Motor neuron (in vitro differentiated cells): Measurements from ENCODE around the gene RNF213. TPM values are rescaled to one million over a fixed set of nuclear protein-coding genes. Genes with fewer than 3 reads are reported as not detected.
"Not testable (repeated sequence)": the region's sequence is repeated elsewhere in the genome, so short reads cannot be mapped to it uniquely, and the experiment has no call there.

Source experiments
- ATAC-seq, 8 experiments: fragments of 200-7000 bp; cut with Tn5 transposase; replicated peaks in 6 of 8; 2 replicates each; pipeline ENCODE4 v1.8.0; 2021; ENCODE audit warnings: mild to moderate bottlenecking in 8 of 8, moderate library complexity in 8 of 8
- H3K27ac ChIP-seq, 2 donors: fragments of 250-450 bp; sonication (Bioruptor Pico); 2 replicates each; pipeline ENCODE4 v1.9.0; 2021; ENCODE audit warnings: antibody characterized with exemption in 2 of 2, mild to moderate bottlenecking in 2 of 2, moderate library complexity in 1 of 2
- H3K4me1 ChIP-seq, 2 donors: fragments of 250-450 bp; sonication (Bioruptor Pico); replicated peaks in 1 of 2; 2 replicates each; pipeline ENCODE4 v1.6.1; 2021; ENCODE audit warnings: antibody characterized with exemption in 2 of 2, mild to moderate bottlenecking in 2 of 2, moderate library complexity in 1 of 2
- H3K4me3 ChIP-seq, 5 donors: fragments of 250-450 bp; sonication (Bioruptor Pico); 2 replicates each; pipeline ENCODE4 v1.9.0; 2021; ENCODE audit warnings: antibody characterized with exemption in 5 of 5, mild to moderate bottlenecking in 5 of 5, moderate library complexity in 4 of 5
- WGBS, 10 experiments: fragments of 450-650 bp; shearing (Covaris generic); methylation state at CpG; one replicate each; pipeline ENCODE4 v1.0.0; 2022; 5-methylcytosine and 5-hydroxymethylcytosine counted together
- in situ Hi-C, 9 experiments: fragments of 400-800 bp; cut with MboI; loops; one replicate each; pipeline ENCODE4 v1.15.0; 2021; ENCODE audit warnings: low sequenced_read_pairs in 9 of 9, low pct_unique_long_range_greater_than_20kb in 2 of 9; ENCODE audit not compliant: unreplicated experiment in 9 of 9
- total RNA-seq, 8 experiments: library from RNA; unstranded; fragments of 300-600 nt; gene quantifications; 2 replicates each; pipeline versions ENCODE4 v1.2.3 to v1.2.4, GENCODE V29; 2022

RNF213 gene
- total RNA-seq, 8 experiments from 2014 or later = 9.2 to 161 (median 29.6) TPM

- Histone ChIP-seq H3K4me1 (peaks cover 9 to 11% of the 10 kb centered on the region in 2 donors), H3K4me3 (no peak overlapping the region), H3K27ac (no peak overlapping the region)
- in situ Hi-C loops = no loop called here
- ATAC-seq = peak; percentile 25 to 87 (median 73)
- 40 to 100% (median 60%) methylated on average over 1 of the region's 4 CpGs; no CpG with 5 or more reads in 7 of the 10 experiments for WGBS, 10 experiments
Measured at GRCh38 chr17:80270836-80271235, 10.2 kb downstream of the RNF213 start.

DNA sequence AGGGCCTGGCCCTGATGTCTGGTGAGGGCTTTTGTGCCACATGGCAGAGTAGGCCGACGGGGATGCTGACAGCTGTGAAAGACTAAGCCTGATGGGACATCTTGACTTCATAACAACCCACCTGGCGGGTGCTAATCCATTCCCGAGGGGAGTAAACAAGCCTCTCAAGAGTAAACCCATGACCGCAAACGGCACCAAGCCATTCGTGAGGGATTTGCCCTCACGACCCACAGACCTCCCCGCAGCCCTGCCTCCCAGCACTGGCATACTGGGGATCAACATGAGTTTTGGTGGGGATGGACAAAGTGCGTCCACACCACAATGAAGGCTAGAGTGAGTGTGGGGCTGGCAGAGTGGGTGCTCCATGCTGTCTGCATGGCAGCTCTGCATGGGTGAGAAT lies 11.7 kb downstream of the RNF213 start:
- H3K27ac ChIP-seq = no peak overlapping the region
- H3K4me3 ChIP-seq = no peak overlapping the region
- 80 to 100% (median 93%) methylated on average over 3 to 8 of the region's 10 CpGs; no CpG with 5 or more reads in 2 of the 10 experiments for WGBS, 10 experiments
- ATAC-seq = no peak
- H3K4me1 ChIP-seq = peaks cover 9 to 11% of the 10 kb centered on the region in 2 donors
- in situ Hi-C loops = no loop called here

DNA sequence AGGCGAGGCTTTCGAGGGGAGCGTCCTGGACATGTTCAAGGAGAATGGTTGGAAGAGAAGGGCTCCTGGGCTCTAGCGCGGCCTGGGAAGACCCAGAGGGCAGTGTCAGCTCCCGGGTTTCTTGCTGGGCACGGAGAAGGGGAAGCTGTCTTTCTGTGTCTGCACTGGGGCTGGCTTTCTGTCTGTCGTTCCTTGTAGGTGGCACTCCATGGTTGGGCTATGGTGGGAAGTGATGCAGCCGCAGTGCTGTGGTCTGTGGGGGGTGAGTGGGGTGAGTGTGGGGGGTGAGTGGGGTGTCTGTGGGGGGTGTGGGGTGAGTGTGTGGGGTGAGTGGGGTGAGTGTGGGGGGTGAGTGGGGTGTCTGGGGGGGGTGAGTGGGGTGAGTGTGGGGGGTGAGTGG lies 13.7 kb downstream of the RNF213 start:
- ATAC-seq = no peak
- WGBS, 10 experiments = 80 to 100% (median 93%) methylated on average over 1 to 5 of the region's 9 CpGs; no CpG with 5 or more reads in 5 of the 10 experiments
- in situ Hi-C loops = no loop called here
- Histone ChIP-seq H3K4me3 (no peak overlapping the region), H3K4me1 (peaks cover 9 to 11% of the 10 kb centered on the region in 2 donors), H3K27ac (no peak overlapping the region)

DNA sequence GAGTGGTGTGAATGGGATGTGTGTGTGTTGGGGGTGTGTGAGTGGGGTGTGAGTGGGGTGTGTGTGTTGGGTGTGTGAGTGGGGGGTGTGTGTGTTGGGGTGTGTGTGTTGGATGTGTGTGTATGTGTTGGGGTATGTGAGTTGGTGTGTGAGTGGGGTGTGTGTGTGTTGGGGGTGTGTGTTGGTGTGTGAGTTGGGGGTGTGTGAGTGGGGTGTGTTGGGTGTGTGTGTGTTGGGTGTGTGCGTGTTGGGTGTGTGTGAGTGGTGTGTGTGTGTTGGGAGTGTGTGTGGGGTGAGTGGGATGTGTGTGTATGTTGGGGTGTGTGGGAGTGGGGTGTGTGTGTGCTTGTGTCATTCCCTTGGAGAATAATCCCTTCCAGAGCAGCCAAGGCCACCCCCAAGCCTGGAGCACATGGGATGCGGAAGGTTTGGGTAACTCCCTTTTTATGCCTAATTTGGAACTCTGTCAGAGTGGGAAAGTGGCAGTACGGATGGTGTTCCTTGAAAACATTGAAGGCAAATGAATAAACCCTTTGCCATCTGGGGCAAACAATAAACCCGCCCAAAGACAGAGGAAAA lies 14.3 kb downstream of the RNF213 start:
- 0 to 100% (median 60%) methylated on average over 1 to 3 of the region's 4 CpGs; no CpG with 5 or more reads in 2 of the 10 experiments for WGBS, 10 experiments
- peak in 3 of 8 experiments; percentile 6 to 51 (median 19) for ATAC-seq
- Histone ChIP-seq H3K27ac (no peak overlapping the region), H3K4me3 (no peak overlapping the region), H3K4me1 (peaks cover 5 to 8% of the 10 kb centered on the region in 2 donors)
- in situ Hi-C loops = no loop called here

- in situ Hi-C loops, H3K4me3 ChIP-seq, ATAC-seq, H3K4me1 ChIP-seq, H3K27ac ChIP-seq: not testable (repeated sequence)
- WGBS, 10 experiments = 81 to 100% (median 100%) methylated on average over 1 to 7 of the region's 8 CpGs
Measured at GRCh38 chr17:80275857-80276256, 15.2 kb downstream of the RNF213 start.

DNA sequence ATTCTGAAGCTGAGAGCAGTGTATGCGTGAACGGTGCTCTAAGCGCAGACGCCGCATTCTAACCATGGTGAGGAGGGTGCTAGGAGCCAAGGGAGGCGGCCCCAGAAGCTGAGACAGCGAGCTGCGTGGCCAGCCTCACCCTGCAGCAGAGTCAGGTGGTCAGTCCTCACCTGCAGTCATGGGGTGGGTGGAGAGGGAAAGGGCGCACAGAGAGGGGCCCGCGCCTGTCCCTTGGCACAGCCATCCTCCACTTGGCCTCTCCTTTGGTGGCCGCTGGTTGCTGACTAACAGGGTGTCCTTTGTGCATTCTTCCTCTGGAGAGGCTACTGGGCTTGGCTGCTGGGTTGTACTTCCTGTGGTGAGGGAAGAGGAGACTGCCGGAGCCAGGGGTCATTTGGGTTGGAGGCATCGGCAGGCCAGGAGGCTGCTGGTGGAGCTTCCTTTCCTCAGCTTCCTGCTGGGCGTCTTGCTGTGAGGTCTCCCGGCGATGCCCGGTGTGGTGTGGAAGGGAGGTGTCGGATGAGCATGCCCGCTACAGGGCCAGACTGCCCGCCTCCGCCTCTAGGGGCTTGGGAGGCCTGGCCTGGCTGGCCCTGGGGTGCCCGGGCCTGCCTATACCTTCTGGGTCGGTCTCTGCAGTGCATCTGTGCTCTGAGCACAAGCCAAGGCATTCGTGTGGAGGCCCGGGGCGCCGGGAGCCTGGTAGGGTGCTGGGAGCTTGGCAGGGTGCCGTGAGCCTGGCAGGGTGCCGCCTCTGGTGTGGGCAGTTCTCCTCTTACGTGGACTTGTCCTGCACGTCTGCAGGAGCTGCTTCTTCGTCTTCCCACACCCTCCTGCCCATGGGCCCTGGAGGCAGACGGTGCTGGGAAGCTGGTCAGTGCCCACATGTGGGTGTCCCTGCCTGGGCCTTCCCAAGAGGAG lies 17.4 kb downstream of the RNF213 start:
- Histone ChIP-seq H3K4me3 (no peak overlapping the region), H3K4me1 (no peaks in the 10 kb centered on the region), H3K27ac (no peak overlapping the region)
- WGBS, 10 experiments = 76 to 95% (median 88%) methylated on average over 3 to 11 of the region's 34 CpGs; no CpG with 5 or more reads in 5 of the 10 experiments
- in situ Hi-C loops = no loop called here
- ATAC-seq = no peak

GRCh38 chr17:80279895-80280294 lies 19.2 kb downstream of the RNF213 start:
- Histone ChIP-seq H3K4me3 (no peak overlapping the region), H3K27ac (no peak overlapping the region), H3K4me1 (no peaks in the 10 kb centered on the region)
- peak in 6 of 8 experiments; percentile 22 to 98 (median 84) for ATAC-seq
- in situ Hi-C loops = no loop called here
- WGBS, 10 experiments = 8 to 100% (median 47%) methylated on average over 1 to 4 of the region's 14 CpGs; no CpG with 5 or more reads in 4 of the 10 experiments

- Histone ChIP-seq H3K4me1 (no peaks in the 10 kb centered on the region), H3K4me3 (no peak overlapping the region), H3K27ac (no peak overlapping the region)
- 95 to 100% methylated on average over 2 to 4 of the region's 10 CpGs; no CpG with 5 or more reads in 8 of the 10 experiments for WGBS, 10 experiments
- in situ Hi-C loops = no loop called here
- no peak for ATAC-seq
Measured at GRCh38 chr17:80281516-80281915, 20.9 kb downstream of the RNF213 start.

DNA sequence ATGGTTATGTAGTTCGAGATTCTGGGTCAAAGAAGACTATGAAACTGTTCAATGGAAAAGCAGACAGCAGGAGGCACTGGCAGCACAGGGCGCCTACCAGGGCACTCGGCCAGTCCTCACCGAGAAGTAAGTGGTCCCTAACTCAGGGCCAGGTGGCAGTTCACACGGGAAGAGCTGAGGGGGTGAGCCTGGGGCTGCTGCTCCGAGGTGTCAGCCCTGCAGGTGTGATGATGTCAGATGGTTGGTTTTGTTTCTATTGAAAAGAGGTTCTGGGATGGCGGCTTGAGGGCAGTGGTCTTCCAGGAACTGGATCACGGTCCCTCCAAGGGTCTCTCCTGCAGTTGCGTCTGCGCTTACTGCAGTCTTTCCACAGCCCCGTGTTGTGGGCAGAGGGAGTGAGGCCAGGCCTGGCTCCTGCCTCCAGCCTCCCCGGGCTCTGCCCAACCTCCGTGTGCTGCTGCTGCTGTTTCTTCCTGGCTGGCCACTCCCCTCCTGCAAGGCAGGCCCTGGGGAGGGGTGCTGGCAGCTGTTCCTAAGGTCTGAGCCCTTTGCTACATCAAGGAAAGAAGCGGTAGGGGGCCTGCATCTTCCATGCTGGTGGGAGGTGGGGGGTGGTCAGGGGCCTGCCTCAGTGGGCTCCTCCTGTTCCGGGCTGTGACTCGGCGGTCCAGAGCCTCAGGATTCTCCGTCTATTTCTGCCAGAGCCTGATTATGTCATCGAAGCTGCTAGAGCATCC lies 22.6 kb downstream of the RNF213 start:
- no peak overlapping the region for H3K27ac ChIP-seq
- ATAC-seq = peak in 4 of 8 experiments; percentile 29 to 52 (median 43)
- in situ Hi-C loops = no loop called here
- H3K4me1 ChIP-seq = no peaks in the 10 kb centered on the region
- 56 to 100% (median 82%) methylated on average over 1 to 9 of the region's 19 CpGs; no CpG with 5 or more reads in 4 of the 10 experiments for WGBS, 10 experiments
- no peak overlapping the region for H3K4me3 ChIP-seq

DNA sequence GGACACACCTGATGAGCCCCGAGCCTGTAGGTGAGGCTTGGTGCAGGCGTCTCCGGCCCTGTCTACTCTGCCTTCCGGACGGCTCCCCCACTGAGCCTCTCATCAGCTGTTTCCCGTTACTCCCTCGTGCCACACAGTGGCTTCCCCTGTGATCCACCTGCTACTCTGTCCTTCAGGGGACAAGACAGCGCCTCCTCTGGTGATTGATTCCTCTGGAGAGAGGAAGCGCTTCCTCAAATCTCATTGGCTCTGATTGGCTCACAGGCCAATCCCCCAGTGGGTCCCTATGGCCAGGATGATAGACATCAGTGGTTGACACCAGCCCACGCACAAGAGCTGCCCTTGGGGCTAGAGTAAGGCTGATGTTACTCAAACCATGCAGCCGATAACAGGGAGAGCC lies 24.0 kb downstream of the RNF213 start:
- ATAC-seq = peak in 4 of 8 experiments; percentile 13 to 60 (median 51)
- WGBS, 10 experiments = 30 to 82% (median 78%) methylated on average over 1 to 10 of the region's 11 CpGs; no CpG with 5 or more reads in 4 of the 10 experiments
- Histone ChIP-seq H3K27ac (no peak overlapping the region), H3K4me1 (no peaks in the 10 kb centered on the region), H3K4me3 (no peak overlapping the region)
- in situ Hi-C loops = no loop called here

DNA sequence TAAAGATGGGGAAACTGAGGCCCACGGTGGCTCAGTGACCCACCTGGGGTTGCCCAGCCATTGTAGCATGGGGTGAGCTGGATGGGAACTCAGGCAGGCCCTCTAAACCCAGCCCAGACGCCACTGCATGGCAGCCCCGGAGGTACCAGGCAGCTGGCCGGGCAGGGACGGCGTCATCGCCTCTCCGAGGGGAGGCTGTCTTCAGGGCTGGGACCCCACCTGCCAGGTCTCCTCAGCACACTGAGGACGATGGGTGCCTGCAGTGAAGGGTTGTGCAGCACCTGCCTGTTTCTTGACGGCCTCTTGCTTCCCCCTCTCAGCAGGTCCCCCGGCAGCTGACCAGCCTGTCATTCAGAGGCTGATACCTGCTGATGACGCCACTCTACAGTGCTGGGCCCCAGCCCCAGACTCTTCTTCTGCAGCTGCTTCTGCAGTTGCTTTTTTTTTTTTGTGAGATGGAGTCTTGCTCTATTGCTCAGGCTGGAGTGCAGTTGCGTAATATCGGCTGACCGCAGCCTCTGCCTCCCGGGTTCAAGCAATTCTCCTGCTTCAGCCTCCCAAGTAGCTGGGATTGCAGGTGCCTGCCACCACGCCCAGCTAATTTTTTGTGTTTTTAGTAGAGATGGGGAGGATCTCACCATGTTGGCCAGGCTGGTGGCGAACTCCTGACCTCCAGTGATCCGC lies 24.7 kb downstream of the RNF213 start:
- in situ Hi-C loops = no loop called here
- WGBS, 10 experiments = 80 to 100% (median 91%) methylated on average over 1 to 9 of the region's 19 CpGs; no CpG with 5 or more reads in 3 of the 10 experiments

DNA sequence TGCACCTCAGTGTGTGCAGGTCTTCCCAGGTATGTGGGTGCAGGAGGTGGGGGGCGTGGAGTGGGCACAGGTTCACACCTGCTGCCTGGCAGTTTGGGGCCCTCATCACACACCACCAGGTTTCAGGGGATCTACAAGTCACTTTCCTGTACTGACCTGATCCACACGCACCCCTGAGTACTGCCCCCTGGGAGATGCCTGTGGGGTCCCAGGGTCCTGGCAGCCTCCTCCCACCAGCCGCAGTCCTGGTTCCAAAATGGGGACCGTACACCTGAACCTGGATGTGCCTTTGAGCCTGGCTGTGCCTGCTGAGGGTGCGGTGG lies 25.9 kb downstream of the RNF213 start:
- Histone ChIP-seq H3K4me1 (no peaks in the 10 kb centered on the region), H3K27ac (no peak overlapping the region), H3K4me3 (no peak overlapping the region)
- ATAC-seq = no peak
- 78 to 100% (median 98%) methylated on average over 1 to 4 of the region's 5 CpGs; no CpG with 5 or more reads in 6 of the 10 experiments for WGBS, 10 experiments
- in situ Hi-C loops = no loop called here

More for the DNA sequence above, 24.7 kb downstream of the RNF213 start:
- ATAC-seq = no peak
- Histone ChIP-seq H3K4me1 (no peaks in the 10 kb centered on the region), H3K4me3 (no peak overlapping the region), H3K27ac (no peak overlapping the region)
